DOHH2 (cell line): ENCODE measurements around the gene ROPN1B.
"Not testable (repeated sequence)": the region's sequence is repeated elsewhere in the genome, so short reads cannot be mapped to it uniquely, and the experiment has no call there.

Experiments
- EZH2phosphoT487 ChIP-seq: fragments of 200-600 bp; sonication (generic); IDR thresholded peaks from 2 replicates; pipeline ENCODE4 v1.6.1; 2017; ENCODE audit warnings: borderline replicate concordance, mild to moderate bottlenecking, antibody characterized with exemption, low read length, moderate library complexity, mixed read lengths
- TF ChIP-seq, protein P1 (sequence below): fragments of 200-600 bp; sonication (generic); IDR thresholded peaks from one replicate; pipeline ENCODE4 v1.5.1; 2014; ENCODE audit warnings: antibody characterized with exemption, mild to moderate bottlenecking, low read depth, low read length; ENCODE audit not compliant: poor library complexity, severe bottlenecking

- TF ChIP-seq, protein P1, sequence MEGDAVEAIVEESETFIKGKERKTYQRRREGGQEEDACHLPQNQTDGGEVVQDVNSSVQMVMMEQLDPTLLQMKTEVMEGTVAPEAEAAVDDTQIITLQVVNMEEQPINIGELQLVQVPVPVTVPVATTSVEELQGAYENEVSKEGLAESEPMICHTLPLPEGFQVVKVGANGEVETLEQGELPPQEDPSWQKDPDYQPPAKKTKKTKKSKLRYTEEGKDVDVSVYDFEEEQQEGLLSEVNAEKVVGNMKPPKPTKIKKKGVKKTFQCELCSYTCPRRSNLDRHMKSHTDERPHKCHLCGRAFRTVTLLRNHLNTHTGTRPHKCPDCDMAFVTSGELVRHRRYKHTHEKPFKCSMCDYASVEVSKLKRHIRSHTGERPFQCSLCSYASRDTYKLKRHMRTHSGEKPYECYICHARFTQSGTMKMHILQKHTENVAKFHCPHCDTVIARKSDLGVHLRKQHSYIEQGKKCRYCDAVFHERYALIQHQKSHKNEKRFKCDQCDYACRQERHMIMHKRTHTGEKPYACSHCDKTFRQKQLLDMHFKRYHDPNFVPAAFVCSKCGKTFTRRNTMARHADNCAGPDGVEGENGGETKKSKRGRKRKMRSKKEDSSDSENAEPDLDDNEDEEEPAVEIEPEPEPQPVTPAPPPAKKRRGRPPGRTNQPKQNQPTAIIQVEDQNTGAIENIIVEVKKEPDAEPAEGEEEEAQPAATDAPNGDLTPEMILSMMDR, result not testable (repeated sequence)
- not testable (repeated sequence) for TF ChIP-seq EZH2phosphoT487
These were observed 7.0 kb downstream of the ROPN1B start for GRCh38 chr3:125976003-125976390.
